ENCODE data around the gene PRELID2. TPM values are rescaled to one million over a fixed set of nuclear protein-coding genes. Genes with fewer than 3 reads are reported as not detected.

Gene PRELID2
- total RNA-seq, 2 donors from 2014 or later: 10.7 to 27.9 TPM

GRCh38 chr5:145772466-145772865 lies 62.7 kb downstream of the PRELID2 start:
- H3K36me3 ChIP-seq: no peaks in the 10 kb centered on the region
- no peak overlapping the region for H3K4me3 ChIP-seq
- H3K27me3 ChIP-seq (replicated peaks; ENCODE audit: insufficient read depth): no peaks in the 10 kb centered on the region
- TF ChIP-seq CTCF (IDR thresholded peaks at IDR 0.05): no peak
- ATAC-seq (ENCODE audit: insufficient number of reproducible peaks, low FRiP score, low read depth) (no peak), DNase-seq (ENCODE audit: low spot score) (no peak)
- no peak overlapping the region for H3K27ac ChIP-seq
- H3K4me1 ChIP-seq (ENCODE audit: control insufficient read depth in 1 of 2, low read depth in 2 of 2): peaks cover 9 to 22% of the 10 kb centered on the region in 2 donors
- no peaks in the 10 kb centered on the region for H3K9me3 ChIP-seq

- ATAC-seq (ENCODE audit: insufficient number of reproducible peaks, low FRiP score, low read depth): no peak
- no peak for TF ChIP-seq CTCF (IDR thresholded peaks at IDR 0.05)
- Histone ChIP-seq H3K36me3 (no peaks in the 10 kb centered on the region), H3K4me1 (ENCODE audit: control insufficient read depth in 1 of 2, low read depth in 2 of 2) (no peaks in the 10 kb centered on the region), H3K9me3 (no peaks in the 10 kb centered on the region), H3K27me3 (replicated peaks; ENCODE audit: insufficient read depth) (no peaks in the 10 kb centered on the region), H3K27ac (no peak overlapping the region), H3K4me3 (no peak overlapping the region)
- no peak for DNase-seq (ENCODE audit: low spot score)
Measured at GRCh38 chr5:145768863-145769262, 66.3 kb downstream of the PRELID2 start.

- Histone ChIP-seq H3K36me3 (no peaks in the 10 kb centered on the region), H3K4me3 (no peak overlapping the region), H3K4me1 (ENCODE audit: control insufficient read depth in 1 of 2, low read depth in 2 of 2) (no peaks in the 10 kb centered on the region), H3K9me3 (no peaks in the 10 kb centered on the region), H3K27ac (no peak overlapping the region), H3K27me3 (replicated peaks; ENCODE audit: insufficient read depth) (no peaks in the 10 kb centered on the region)
- no peak for ATAC-seq (ENCODE audit: insufficient number of reproducible peaks, low FRiP score, low read depth)
- TF ChIP-seq CTCF (IDR thresholded peaks at IDR 0.05): no peak
- no peak for DNase-seq (ENCODE audit: low spot score)
Measured at GRCh38 chr5:145764325-145764724, 70.8 kb downstream of the PRELID2 start.

GRCh38 chr5:145762833-145763232 lies 72.3 kb downstream of the PRELID2 start:
- Histone ChIP-seq H3K27ac (no peak overlapping the region), H3K4me3 (no peak overlapping the region), H3K27me3 (replicated peaks; ENCODE audit: insufficient read depth) (no peaks in the 10 kb centered on the region), H3K36me3 (no peaks in the 10 kb centered on the region), H3K4me1 (ENCODE audit: control insufficient read depth in 1 of 2, low read depth in 2 of 2) (no peaks in the 10 kb centered on the region), H3K9me3 (no peaks in the 10 kb centered on the region)
- DNase-seq (ENCODE audit: low spot score): no peak
- no peak for TF ChIP-seq CTCF (IDR thresholded peaks at IDR 0.05)
- no peak for ATAC-seq (ENCODE audit: insufficient number of reproducible peaks, low FRiP score, low read depth)

GRCh38 chr5:145761254-145761653 lies 73.9 kb downstream of the PRELID2 start:
- ATAC-seq (ENCODE audit: insufficient number of reproducible peaks, low FRiP score, low read depth): no peak
- no peak overlapping the region for H3K4me3 ChIP-seq
- no peaks in the 10 kb centered on the region for H3K9me3 ChIP-seq
- H3K27me3 ChIP-seq (replicated peaks; ENCODE audit: insufficient read depth): no peaks in the 10 kb centered on the region
- no peaks in the 10 kb centered on the region for H3K36me3 ChIP-seq
- no peak overlapping the region for H3K27ac ChIP-seq
- H3K4me1 ChIP-seq (ENCODE audit: control insufficient read depth in 1 of 2, low read depth in 2 of 2): no peaks in the 10 kb centered on the region
- no peak for TF ChIP-seq CTCF (IDR thresholded peaks at IDR 0.05)
- DNase-seq (ENCODE audit: low spot score): no peak

All from thoracic aorta (tissue), 2 donors.